HepG2 (cell line): ENCODE measurements around the gene WDR93.
A peak's percentile ranks its signal among the peaks of the same experiment; 100 is the strongest.

Source experiments
- CAMTA2 ChIP-seq: sonication (generic); formaldehyde crosslinking; IDR thresholded peaks from 2 replicates; pipeline ENCODE4 v1.4.0; 2020; ENCODE audit warnings: mild to moderate bottlenecking, missing genetic modification reagents, borderline replicate concordance
- CREB1 ChIP-seq, 2 experiments: fragments of 450-650 bp in 1 of 2; IDR thresholded peaks; 2 replicates each; pipeline ENCODE4 v1.6.1; 2016 to 2017; ENCODE audit warnings: control low read depth in 1 of 2, mild to moderate bottlenecking in 1 of 2, missing compliant biosample characterization in 1 of 2, missing genetic modification characterization in 1 of 2
- CTCF ChIP-seq: sonication (generic); formaldehyde crosslinking; IDR thresholded peaks from 2 replicates; pipeline ENCODE4 v1.5.0; 2020; ENCODE audit warnings: mild to moderate bottlenecking, missing genetic modification reagents, moderate library complexity
- FOXK2 ChIP-seq: fragments of 450-650 bp; IDR thresholded peaks from 2 replicates; pipeline ENCODE4 v1.6.1; 2016
- HNF4G ChIP-seq, 2 experiments: sonication (generic) in 1 of 2; formaldehyde crosslinking in 1 of 2; IDR thresholded peaks; 2 replicates each; pipeline versions ENCODE4 v1.4.0 to v1.6.1; 2011 to 2020; ENCODE audit warnings: borderline replicate concordance in 2 of 2, low read depth in 2 of 2, mild to moderate bottlenecking in 2 of 2, low read length in 1 of 2, missing genetic modification reagents in 1 of 2, moderate library complexity in 1 of 2
- MTF2 ChIP-seq: sonication (generic); formaldehyde crosslinking; IDR thresholded peaks from 2 replicates; pipeline ENCODE4 v1.5.0; 2020; ENCODE audit warnings: missing genetic modification reagents, borderline replicate concordance
- MXD4 ChIP-seq: IDR thresholded peaks from 2 replicates; pipeline ENCODE4 v1.6.1; 2016; ENCODE audit warnings: mild to moderate bottlenecking, missing biosample characterization, missing genetic modification reagents
- NFATC3 ChIP-seq: sonication (generic); formaldehyde crosslinking; IDR thresholded peaks from 2 replicates; pipeline ENCODE4 v1.5.1; 2020; ENCODE audit warnings: mild to moderate bottlenecking, missing genetic modification reagents
- POLR2A ChIP-seq, 2 experiments: IDR thresholded peaks; 2 replicates each; pipeline ENCODE4 v1.6.1; 2011; ENCODE audit warnings: low read depth in 2 of 2, low read length in 2 of 2, mild to moderate bottlenecking in 1 of 2, moderate library complexity in 1 of 2; ENCODE audit not compliant: insufficient read depth in 1 of 2
- REST ChIP-seq, 2 experiments: IDR thresholded peaks; 2 replicates each; pipeline ENCODE4 v1.6.1; 2011 to 2012; ENCODE audit warnings: low read length in 2 of 2, borderline replicate concordance in 1 of 2, low read depth in 1 of 2, mild to moderate bottlenecking in 1 of 2, moderate library complexity in 1 of 2
- SKI ChIP-seq: fragments of 450-650 bp; IDR thresholded peaks from one replicate; pipeline ENCODE4 v1.6.1; 2018; ENCODE audit warnings: mild to moderate bottlenecking; ENCODE audit not compliant: partially characterized antibody
- SP140L ChIP-seq: sonication (generic); formaldehyde crosslinking; IDR thresholded peaks from 2 replicates; pipeline ENCODE4 v1.4.0; 2020; ENCODE audit warnings: missing genetic modification reagents, borderline replicate concordance
- U2AF2 ChIP-seq: fragments of 200-400 bp; formaldehyde crosslinking; IDR thresholded peaks from 2 replicates; pipeline ENCODE4 v1.6.1; 2017; ENCODE audit warnings: low read depth, mild to moderate bottlenecking, low read length
- ZNF678 ChIP-seq: sonication (generic); formaldehyde crosslinking; IDR thresholded peaks from 2 replicates; pipeline ENCODE4 v1.4.0; 2020; ENCODE audit warnings: mild to moderate bottlenecking, missing genetic modification reagents

- TF ChIP-seq CTCF (CRISPR knock-in tag): no peak
- TF ChIP-seq MTF2 (CRISPR knock-in tag): no peak; the same call in 1 of the 2 replicates
- no peak for TF ChIP-seq CAMTA2 (CRISPR knock-in tag)
- no peak; the same call in 1 of the 2 replicates for TF ChIP-seq ZNF678 (CRISPR knock-in tag)
- no peak for TF ChIP-seq FOXK2
- TF ChIP-seq REST (IDR thresholded peaks at IDR 0.05; ENCODE audit: borderline replicate concordance in 1 of 2, low read depth in 1 of 2, low read length in 2 of 2): no peak
- TF ChIP-seq POLR2A (IDR thresholded peaks at IDR 0.05; ENCODE audit: insufficient read depth in 1 of 2, low read depth in 2 of 2, low read length in 2 of 2): peak in 1 of 2 experiments; percentile 59; a peak in 2 of 4 replicates
- 0 out of 2 replicates have a peak, but pooled peaks have one; percentile 70 for TF ChIP-seq NFATC3 (CRISPR knock-in tag)
- no peak for TF ChIP-seq SP140L (CRISPR knock-in tag)
- no peak for TF ChIP-seq SKI
- peak; percentile 41; the same call in 1 of the 2 replicates for TF ChIP-seq CREB1 (IDR thresholded peaks at IDR 0.05)
- no peak for TF ChIP-seq CREB1 (CRISPR knock-in tag; IDR thresholded peaks at IDR 0.05)
- no peak for TF ChIP-seq U2AF2
- no peak for TF ChIP-seq MXD4 (CRISPR knock-in tag)
- no peak for TF ChIP-seq HNF4G (IDR thresholded peaks at IDR 0.05; ENCODE audit: borderline replicate concordance, low read depth, low read length)
- no peak for TF ChIP-seq HNF4G (CRISPR knock-in tag; IDR thresholded peaks at IDR 0.05; ENCODE audit: borderline replicate concordance, low read depth)
Measured at GRCh38 chr15:89654847-89655805, 35.5 kb upstream of the WDR93 start, which contains the start of gene KIF7.
